WI38 (cell line): Measurements from ENCODE around the gene SBNO2.
"Not testable (repeated sequence)": the region's sequence is repeated elsewhere in the genome, so short reads cannot be mapped to it uniquely, and the experiment has no call there.

Experiments
- H3K4me3 ChIP-seq: 2 replicates; pipeline ENCODE4 v1.5.1; 2011; ENCODE audit warnings: low read depth, mild to moderate bottlenecking, control low read depth, low read length
- TF ChIP-seq, protein P1 (sequence below): IDR thresholded peaks from 2 replicates; pipeline ENCODE4 v1.5.1; 2012; ENCODE audit warnings: low read depth, mild to moderate bottlenecking, control low read depth, low read length

Gene SBNO2

GRCh38 chr19:1121395-1121794 lies 52.7 kb downstream of the SBNO2 start:
- TF ChIP-seq, protein P1, sequence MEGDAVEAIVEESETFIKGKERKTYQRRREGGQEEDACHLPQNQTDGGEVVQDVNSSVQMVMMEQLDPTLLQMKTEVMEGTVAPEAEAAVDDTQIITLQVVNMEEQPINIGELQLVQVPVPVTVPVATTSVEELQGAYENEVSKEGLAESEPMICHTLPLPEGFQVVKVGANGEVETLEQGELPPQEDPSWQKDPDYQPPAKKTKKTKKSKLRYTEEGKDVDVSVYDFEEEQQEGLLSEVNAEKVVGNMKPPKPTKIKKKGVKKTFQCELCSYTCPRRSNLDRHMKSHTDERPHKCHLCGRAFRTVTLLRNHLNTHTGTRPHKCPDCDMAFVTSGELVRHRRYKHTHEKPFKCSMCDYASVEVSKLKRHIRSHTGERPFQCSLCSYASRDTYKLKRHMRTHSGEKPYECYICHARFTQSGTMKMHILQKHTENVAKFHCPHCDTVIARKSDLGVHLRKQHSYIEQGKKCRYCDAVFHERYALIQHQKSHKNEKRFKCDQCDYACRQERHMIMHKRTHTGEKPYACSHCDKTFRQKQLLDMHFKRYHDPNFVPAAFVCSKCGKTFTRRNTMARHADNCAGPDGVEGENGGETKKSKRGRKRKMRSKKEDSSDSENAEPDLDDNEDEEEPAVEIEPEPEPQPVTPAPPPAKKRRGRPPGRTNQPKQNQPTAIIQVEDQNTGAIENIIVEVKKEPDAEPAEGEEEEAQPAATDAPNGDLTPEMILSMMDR: no peak
- H3K4me3 ChIP-seq: no peak overlapping the region

- TF ChIP-seq, protein P1: no peak
- H3K4me3 ChIP-seq: no peak overlapping the region
Observed at GRCh38 chr19:1119475-1120217, 54.4 kb downstream of the SBNO2 start.

GRCh38 chr19:1118999-1119398 lies 55.1 kb downstream of the SBNO2 start:
- TF ChIP-seq, protein P1: no peak
- H3K4me3 ChIP-seq: no peak overlapping the region

DNA sequence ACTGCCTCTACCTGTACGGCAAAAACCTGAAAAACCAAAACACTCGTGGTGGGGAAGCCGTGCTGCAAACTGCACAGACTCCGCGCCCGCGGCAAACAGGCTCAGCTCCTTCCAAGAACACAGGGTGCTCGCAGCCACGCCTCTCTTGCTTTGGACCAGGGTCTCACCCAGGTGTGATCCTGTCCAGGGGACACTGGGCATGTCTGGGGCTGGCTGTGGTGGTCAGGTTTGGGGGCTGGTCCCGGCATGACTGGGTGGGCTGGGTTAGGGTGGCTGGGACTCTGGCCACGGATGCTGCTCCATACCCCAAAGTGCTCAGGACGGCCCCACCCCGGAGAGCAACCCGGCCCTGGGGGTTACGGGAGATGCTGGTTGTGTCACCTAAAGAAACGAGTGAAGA lies 56.4 kb downstream of the SBNO2 start:
- H3K4me3 ChIP-seq: no peak overlapping the region
- TF ChIP-seq, protein P1: no peak

DNA sequence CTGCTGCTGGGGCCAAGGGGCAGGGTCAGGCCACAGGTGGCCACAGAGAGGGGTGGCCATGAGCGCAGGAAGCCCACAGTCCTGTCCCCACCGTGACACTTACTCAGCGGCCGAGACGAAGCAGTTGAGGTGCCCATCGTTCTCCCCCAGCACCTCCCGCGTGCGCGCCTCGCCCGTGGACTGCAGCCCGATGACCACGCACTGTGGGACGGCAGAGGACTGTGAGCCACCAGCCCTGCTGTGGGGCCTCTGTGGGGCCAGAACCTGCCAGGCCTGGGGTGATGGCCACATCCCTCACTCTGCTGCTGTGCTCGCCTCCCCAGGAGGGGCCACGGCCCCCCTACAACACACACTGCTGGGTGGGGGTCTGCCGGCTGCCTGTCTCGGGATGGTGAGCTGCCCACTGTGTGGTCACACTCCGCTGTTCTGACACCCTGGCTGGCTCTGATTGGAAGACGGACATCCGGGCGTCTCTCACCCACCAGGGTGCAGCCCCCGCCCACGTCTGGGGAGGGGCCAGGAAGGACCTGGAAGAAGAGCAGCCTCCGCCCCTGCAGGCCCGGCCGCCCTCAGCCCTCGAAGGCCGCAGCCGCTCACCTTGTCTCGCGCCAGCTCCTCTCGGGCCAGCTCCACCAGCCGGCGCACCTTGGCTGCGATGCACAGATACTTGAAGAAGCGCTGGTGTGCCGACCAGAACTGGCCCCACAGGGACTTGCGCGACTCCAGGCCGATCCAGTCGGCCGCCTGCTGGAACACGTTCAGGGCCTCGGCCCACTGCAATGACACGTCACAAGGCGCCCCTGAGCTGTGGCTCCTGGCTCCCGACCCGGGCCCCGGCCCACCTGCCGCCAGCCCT lies 57.1 kb downstream of the SBNO2 start:
- no peak overlapping the region for H3K4me3 ChIP-seq
- TF ChIP-seq, protein P1: no peak

DNA sequence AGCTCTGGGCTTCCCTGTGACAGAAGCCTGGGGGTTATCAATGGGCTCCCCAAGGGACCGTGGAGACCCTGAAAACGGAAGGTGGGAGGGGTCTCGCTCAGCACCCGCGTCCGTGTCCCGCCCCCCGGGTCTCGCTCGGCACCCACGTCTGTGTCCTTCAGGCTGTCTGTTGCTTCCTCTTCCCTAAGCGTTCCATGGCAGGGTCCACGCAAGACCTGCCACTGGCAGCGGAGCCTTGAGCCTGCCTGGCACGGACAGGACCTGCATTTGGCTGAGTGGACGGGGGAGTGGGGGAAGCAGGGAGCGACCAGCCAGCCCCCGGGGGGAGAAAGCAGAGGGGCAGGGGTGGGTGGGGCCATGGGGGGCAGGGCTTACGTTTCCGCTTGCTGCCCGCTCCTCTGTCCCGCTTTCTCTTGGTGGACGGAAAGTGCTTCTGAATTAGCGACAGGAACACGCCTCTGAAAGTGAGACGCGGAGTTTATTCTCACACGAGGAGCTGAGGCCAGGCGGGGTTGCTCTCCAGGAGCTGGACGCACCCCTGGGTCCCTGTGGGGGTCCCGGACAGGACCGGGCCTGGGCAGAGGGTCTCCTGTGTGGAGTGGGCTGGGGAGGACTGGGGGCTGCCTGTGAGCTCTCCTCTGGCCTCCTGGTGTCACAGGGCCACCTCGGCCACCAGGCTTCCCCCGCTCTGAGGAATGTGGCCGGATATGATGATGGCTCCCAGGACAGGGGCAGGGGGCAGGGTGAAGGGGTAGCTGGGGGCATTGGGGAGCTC lies 58.2 kb downstream of the SBNO2 start:
- no peak overlapping the region for H3K4me3 ChIP-seq
- TF ChIP-seq, protein P1: no peak

GRCh38 chr19:1114728-1115127 lies 59.3 kb downstream of the SBNO2 start:
- not testable (repeated sequence) for H3K4me3 ChIP-seq
